DOHH2 (cell line): ENCODE results near the gene DNER.

Source experiments
- H3F3A ChIP-seq: fragments of 200-600 bp; sonication (generic), shearing (Covaris generic); 2 replicates; pipeline ENCODE4 v1.6.0; 2016; ENCODE audit warnings: antibody characterized with exemption, mild to moderate bottlenecking; ENCODE audit not compliant: control insufficient read depth, insufficient read depth
- H3K27ac ChIP-seq: fragments of 200-600 bp; sonication (generic); 2 replicates; pipeline ENCODE4 v1.5.1; 2014; ENCODE audit warnings: low read depth, mild to moderate bottlenecking, low read length, moderate library complexity
- H3K27me3 ChIP-seq: fragments of 200-600 bp; sonication (generic); 2 replicates; pipeline ENCODE4 v1.6.1; 2014; ENCODE audit warnings: mild to moderate bottlenecking, low read length, mixed read lengths; ENCODE audit not compliant: control insufficient read depth
- H3K36me3 ChIP-seq: fragments of 200-600 bp; sonication (generic); 2 replicates; pipeline ENCODE4 v1.6.1; 2014; ENCODE audit warnings: mild to moderate bottlenecking, low read length, moderate library complexity, mixed read lengths; ENCODE audit not compliant: control insufficient read depth
- H3K4me1 ChIP-seq: fragments of 200-600 bp; sonication (generic); 2 replicates; pipeline ENCODE4 v1.6.1; 2014; ENCODE audit warnings: mild to moderate bottlenecking, low read length, mixed read lengths; ENCODE audit not compliant: control insufficient read depth
- H3K4me2 ChIP-seq: fragments of 200-600 bp; sonication (generic); 2 replicates; pipeline ENCODE4 v1.6.0; 2014; ENCODE audit warnings: mild to moderate bottlenecking, low read length, moderate library complexity
- H3K4me3 ChIP-seq: fragments of 200-600 bp; sonication (generic); 2 replicates; pipeline ENCODE4 v1.5.1; 2014; ENCODE audit warnings: mild to moderate bottlenecking, low read length, mixed read lengths
- H3K79me2 ChIP-seq: fragments of 200-600 bp; sonication (generic); 2 replicates; pipeline ENCODE4 v1.6.1; 2014; ENCODE audit warnings: mild to moderate bottlenecking, low read length, mixed read lengths; ENCODE audit not compliant: control insufficient read depth
- H3K9me2 ChIP-seq: fragments of 200-600 bp; sonication (generic); replicated peaks from 2 replicates; pipeline ENCODE4 v1.6.1; 2014; ENCODE audit warnings: mild to moderate bottlenecking, low read length, mixed read lengths; ENCODE audit not compliant: control insufficient read depth
- H3K9me3 ChIP-seq: fragments of 200-600 bp; sonication (generic); 2 replicates; pipeline ENCODE4 v1.6.1; 2014; ENCODE audit warnings: antibody characterized with exemption, low read length, mixed read lengths; ENCODE audit not compliant: control insufficient read depth, insufficient read depth
- H4K20me1 ChIP-seq: fragments of 200-600 bp; sonication (generic); 2 replicates; pipeline ENCODE4 v1.6.0; 2014; ENCODE audit warnings: low read depth, mild to moderate bottlenecking, antibody characterized with exemption, low read length, moderate library complexity; ENCODE audit not compliant: control insufficient read depth, insufficient read depth
- CTCF ChIP-seq: fragments of 200-600 bp; sonication (generic); IDR thresholded peaks from one replicate; pipeline ENCODE4 v1.5.1; 2014; ENCODE audit warnings: antibody characterized with exemption, mild to moderate bottlenecking, low read depth, low read length; ENCODE audit not compliant: poor library complexity, severe bottlenecking
- EZH2phosphoT487 ChIP-seq: fragments of 200-600 bp; sonication (generic); IDR thresholded peaks from 2 replicates; pipeline ENCODE4 v1.6.1; 2017; ENCODE audit warnings: borderline replicate concordance, mild to moderate bottlenecking, antibody characterized with exemption, low read length, moderate library complexity, mixed read lengths

The DNER gene

GRCh38 chr2:229650901-229651300 is 63.5 kb downstream of the DNER start:
- TF ChIP-seq EZH2phosphoT487: no peak
- no peak for TF ChIP-seq CTCF
- Histone ChIP-seq H3K27me3 (no peaks in the 10 kb centered on the region), H4K20me1 (no peaks in the 10 kb centered on the region), H3K36me3 (no peaks in the 10 kb centered on the region), H3F3A (no peaks in the 10 kb centered on the region), H3K4me1 (no peaks in the 10 kb centered on the region), H3K9me3 (no peaks in the 10 kb centered on the region), H3K4me3 (no peak overlapping the region), H3K9me2 (no peaks in the 10 kb centered on the region), H3K27ac (no peak overlapping the region), H3K79me2 (no peaks in the 10 kb centered on the region), H3K4me2 (no peak overlapping the region)

- no peaks in the 10 kb centered on the region for H3K4me1 ChIP-seq
- no peak for TF ChIP-seq EZH2phosphoT487
- no peak for TF ChIP-seq CTCF
- H3K27ac ChIP-seq: no peak overlapping the region
- no peaks in the 10 kb centered on the region for H3K36me3 ChIP-seq
- no peaks in the 10 kb centered on the region for H3K9me2 ChIP-seq
- no peaks in the 10 kb centered on the region for H3K9me3 ChIP-seq
- H3K4me2 ChIP-seq: no peak overlapping the region
- H3F3A ChIP-seq: no peaks in the 10 kb centered on the region
- H3K4me3 ChIP-seq: no peak overlapping the region
- no peaks in the 10 kb centered on the region for H4K20me1 ChIP-seq
- no peaks in the 10 kb centered on the region for H3K27me3 ChIP-seq
- no peaks in the 10 kb centered on the region for H3K79me2 ChIP-seq
These were observed 64.3 kb downstream of the DNER start for GRCh38 chr2:229650059-229650458.

- Histone ChIP-seq H3K9me2 (no peaks in the 10 kb centered on the region), H3K79me2 (no peaks in the 10 kb centered on the region), H3K27ac (no peak overlapping the region), H3K36me3 (no peaks in the 10 kb centered on the region), H3K4me2 (no peak overlapping the region), H3K4me1 (no peaks in the 10 kb centered on the region), H3F3A (no peaks in the 10 kb centered on the region), H3K9me3 (no peaks in the 10 kb centered on the region), H4K20me1 (no peaks in the 10 kb centered on the region), H3K4me3 (no peak overlapping the region), H3K27me3 (no peaks in the 10 kb centered on the region)
- TF ChIP-seq EZH2phosphoT487 (no peak), CTCF (no peak)
These were observed 68.1 kb downstream of the DNER start for GRCh38 chr2:229646186-229646723.
